K562 (cell line): ENCODE measurements around the gene DAGLB. TPM values are rescaled to one million over a fixed set of nuclear protein-coding genes. Genes with fewer than 3 reads are reported as not detected.

Experiments
- ATAC-seq: fragments of 200-7000 bp; cut with Tn5 transposase; 3 replicates; pipeline ENCODE4 v1.9.1; 2020; ENCODE audit warnings: moderate library complexity
- BruUV-seq: library from RNA; stranded (reverse); fragments of 400-500 nt; replicated peaks from 2 replicates; lab custom pipeline; 2021; lab: Mats Ljungman, UMichigan
- CTCF ChIA-PET: fragments of 300-600 bp; formaldehyde crosslinking; extraction: SDS; loops from one replicate; lab custom pipeline; 2021; ENCODE audit warnings: low intra/inter-chr PET ratio; lab: Yijun Ruan, JAX
- POLR2A ChIA-PET: fragments of 300-600, 350-650 bp; sonication (Branson Sonifier 250); formaldehyde crosslinking; extraction: SDS; loops from one replicate; lab custom pipeline; 2021; ENCODE audit warnings: antibody characterized with exemption, inconsistent platforms; lab: Yijun Ruan, JAX
- DNase-seq, 4 experiments: peaks; one replicate each; pipeline versions ENCODE4 v3.0.0 to v3.0.0-alpha.2; 2011 to 2018; ENCODE audit warnings: low spot score in 3 of 4, mixed read lengths in 3 of 4; ENCODE audit errors: extremely low read depth in 1 of 4
- FAIRE-seq: peaks from 2 replicates; lab custom pipeline; 2011; peaks lifted over from hg19 to GRCh38; lab: Jason Lieb, UNC
- H2AFZ ChIP-seq: 2 replicates; pipeline ENCODE4 v1.6.0; 2011; ENCODE audit warnings: low read depth, low read length, control low read depth, inconsistent platforms
- H3K27ac ChIP-seq: fragments of 200-600 bp; 3 replicates; pipeline ENCODE4 v1.8.0; 2011; ENCODE audit warnings: low read depth, mild to moderate bottlenecking, control low read depth, inconsistent platforms, low read length, moderate library complexity, mixed read lengths; ENCODE audit errors: extremely low read depth
- H3K27me3 ChIP-seq, 2 experiments: fragments of 300-600 bp in 1 of 2; 2 replicates in 1 of 2; 3 replicates in 1 of 2; pipeline versions ENCODE4 v1.6.0 to v1.8.0; 2011; ENCODE audit warnings: inconsistent platforms in 2 of 2, low read length in 2 of 2, mild to moderate bottlenecking in 1 of 2, mixed read lengths in 1 of 2, moderate library complexity in 1 of 2; ENCODE audit not compliant: control insufficient read depth in 2 of 2, insufficient read depth in 2 of 2
- H3K36me3 ChIP-seq: fragments of 300-600 bp; 3 replicates; pipeline ENCODE4 v1.8.0; 2011; ENCODE audit warnings: mild to moderate bottlenecking, low read length, inconsistent platforms; ENCODE audit not compliant: control insufficient read depth, insufficient read depth
- H3K4me1 ChIP-seq, 2 experiments: fragments of 200-600 bp in 1 of 2; replicated peaks in 1 of 2; 2 replicates in 1 of 2; 3 replicates in 1 of 2; pipeline versions ENCODE4 v1.5.1 to v1.8.0; 2011; ENCODE audit warnings: inconsistent platforms in 2 of 2, low read length in 2 of 2, mild to moderate bottlenecking in 1 of 2, mixed read lengths in 1 of 2, moderate library complexity in 1 of 2; ENCODE audit not compliant: control insufficient read depth in 2 of 2, insufficient read depth in 2 of 2
- H3K4me2 ChIP-seq: 2 replicates; pipeline ENCODE4 v1.6.1; 2011; ENCODE audit warnings: low read length, control low read depth, inconsistent platforms, mixed read lengths; ENCODE audit not compliant: insufficient read depth
- H3K4me3 ChIP-seq: fragments of 200-600 bp; sonication (generic), shearing (Covaris generic); 2 replicates; pipeline ENCODE4 v1.5.1; 2016; ENCODE audit warnings: control low read depth, inconsistent platforms
- H3K79me2 ChIP-seq: fragments of 200-600 bp; 3 replicates; pipeline ENCODE4 v1.8.0; 2011; ENCODE audit warnings: low read length, inconsistent platforms; ENCODE audit not compliant: control insufficient read depth, insufficient read depth
- H3K9ac ChIP-seq, 2 experiments: 2 replicates each; pipeline versions ENCODE4 v1.6.0 to v1.6.1; 2011; ENCODE audit warnings: low read depth in 2 of 2, low read length in 2 of 2, control low read depth in 1 of 2, inconsistent platforms in 1 of 2, mild to moderate bottlenecking in 1 of 2, mixed read lengths in 1 of 2; ENCODE audit not compliant: insufficient read depth in 1 of 2
- H3K9me1 ChIP-seq: one replicate; pipeline ENCODE4 v1.6.0; 2011; ENCODE audit warnings: inconsistent platforms, mild to moderate bottlenecking, low read length, moderate library complexity; ENCODE audit not compliant: control insufficient read depth, insufficient read depth
- H3K9me3 ChIP-seq: replicated peaks from 2 replicates; pipeline ENCODE4 v1.5.1; 2011; ENCODE audit warnings: low read depth, low read length, inconsistent platforms; ENCODE audit not compliant: control insufficient read depth, insufficient read depth
- H4K20me1 ChIP-seq: replicated peaks from 2 replicates; pipeline ENCODE4 v1.6.1; 2011; ENCODE audit warnings: low read length, inconsistent platforms, mixed read lengths; ENCODE audit not compliant: control insufficient read depth, insufficient read depth
- HDAC6 ChIP-seq: IDR thresholded peaks from 2 replicates; pipeline ENCODE4 v1.6.1; 2012; ENCODE audit warnings: low read depth, mild to moderate bottlenecking, control low read depth, inconsistent platforms, low read length, moderate library complexity
- MAZ ChIP-seq, 2 experiments: fragments of 450-650 bp in 1 of 2; sonication (generic) in 1 of 2; formaldehyde crosslinking; IDR thresholded peaks in 1 of 2; conservative IDR thresholded peaks in 1 of 2; 2 replicates each; pipeline versions ENCODE4 v1.4.0 to v1.5.0; 2020; ENCODE audit warnings: mild to moderate bottlenecking in 1 of 2, missing genetic modification reagents in 1 of 2
- MYBL2 ChIP-seq, 2 experiments: fragments of 450-650 bp in 1 of 2; sonication (generic) in 1 of 2; formaldehyde crosslinking in 1 of 2; IDR thresholded peaks; 2 replicates each; pipeline versions ENCODE4 v1.6.1 to v1.8.1; 2017 to 2022; ENCODE audit warnings: borderline replicate concordance in 1 of 2, inconsistent platforms in 1 of 2, low read depth in 1 of 2, mild to moderate bottlenecking in 1 of 2, missing genetic modification reagents in 1 of 2, moderate library complexity in 1 of 2
- NFE2 ChIP-seq: IDR thresholded peaks from 2 replicates; pipeline ENCODE4 v1.6.1; 2014; ENCODE audit warnings: antibody characterized with exemption, low read depth
- PHF21A ChIP-seq: fragments of 450-650 bp; IDR thresholded peaks from 2 replicates; pipeline ENCODE4 v1.6.1; 2017; ENCODE audit warnings: low read depth, borderline replicate concordance
- PHTF2 ChIP-seq: fragments of 250-450 bp; sonication (Bioruptor Pico); IDR thresholded peaks from 2 replicates; pipeline ENCODE4 v1.5.0; 2021; ENCODE audit warnings: mild to moderate bottlenecking
- SMARCA4 ChIP-seq: fragments of 450-650 bp; IDR thresholded peaks from 2 replicates; pipeline ENCODE4 v1.6.1; 2016
- SMARCE1 ChIP-seq: fragments of 450-650 bp; IDR thresholded peaks from 2 replicates; pipeline ENCODE4 v1.7.1; 2016; ENCODE audit warnings: mild to moderate bottlenecking
- WGBS: fragments of 100-300 bp; shearing (Covaris generic); methylation state at CpG from one replicate; pipeline ENCODE4 v1.1.6; 2016; ENCODE audit warnings: low coverage, mixed read lengths; ENCODE audit not compliant: insufficient coverage; ENCODE audit errors: missing lambda C conversion rate; 5-methylcytosine and 5-hydroxymethylcytosine counted together
- in situ Hi-C: fragments of 300-500 bp; cut with MboI; formaldehyde crosslinking; loops from 4 replicates; pipeline ENCODE4 v1.15.0; 2018; ENCODE audit warnings: inconsistent platforms, mixed read lengths
- intact Hi-C: fragments of 100-400 bp; cut with micrococcal nuclease; formaldehyde crosslinking; loops from 2 replicates; pipeline ENCODE4 v1.14.2; 2022
- polyA plus RNA-seq, 8 experiments: library from polyadenylated mRNA; depleted of rRNA in 4 of 8; stranded (reverse) in 5 of 8; unstranded in 3 of 8; fragments of >200 nt; fragmentation: Nextera tagmentation in 2 of 8; fragmentation: Illumina TruSeq in 1 of 8; extraction: Ambion mirVana in 2 of 8; extraction: Trizol in 1 of 8; gene quantifications; 2 replicates each; pipeline versions ENCODE4 v1.2.1 to v1.2.3, GENCODE V29; 2011 to 2014; ENCODE audit warnings: inconsistent platforms in 1 of 8, missing spikeins in 1 of 8
- total RNA-seq, 7 experiments: library from RNA; depleted of rRNA in 6 of 7; stranded (reverse); fragments of >200 nt in 6 of 7; fragmentation: Illumina TruSeq in 2 of 7; extraction: Trizol in 2 of 7; gene quantifications; 2 replicates each; pipeline versions ENCODE4 v1.2.1 to v1.2.3, GENCODE V29; 2011 to 2021; ENCODE audit warnings: low replicate concordance in 1 of 7
- TF ChIP-seq, protein P1 (sequence below): sonication (generic); formaldehyde crosslinking; IDR thresholded peaks from 2 replicates; pipeline ENCODE4 v1.8.0; 2023; ENCODE audit warnings: missing genetic modification reagents, mild to moderate bottlenecking, borderline replicate concordance
- TF ChIP-seq, protein P2 (sequence below), 2 experiments: fragments of 250-450 bp in 1 of 2; fragments of 450-650 bp in 1 of 2; sonication (Bioruptor Pico) in 1 of 2; IDR thresholded peaks; 2 replicates each; pipeline versions ENCODE4 v1.6.1 to v1.8.0; 2016 to 2021; ENCODE audit warnings: mild to moderate bottlenecking in 2 of 2, moderate library complexity in 2 of 2, missing compliant biosample characterization in 1 of 2, missing genetic modification characterization in 1 of 2

Gene DAGLB
- total and polyA plus RNA-seq, 9 of the 15 experiments (the other 6 are each of a cell fraction or from before 2014, with no cell fraction given) = 0.92 to 16.4 (median 9.3) TPM

DNA sequence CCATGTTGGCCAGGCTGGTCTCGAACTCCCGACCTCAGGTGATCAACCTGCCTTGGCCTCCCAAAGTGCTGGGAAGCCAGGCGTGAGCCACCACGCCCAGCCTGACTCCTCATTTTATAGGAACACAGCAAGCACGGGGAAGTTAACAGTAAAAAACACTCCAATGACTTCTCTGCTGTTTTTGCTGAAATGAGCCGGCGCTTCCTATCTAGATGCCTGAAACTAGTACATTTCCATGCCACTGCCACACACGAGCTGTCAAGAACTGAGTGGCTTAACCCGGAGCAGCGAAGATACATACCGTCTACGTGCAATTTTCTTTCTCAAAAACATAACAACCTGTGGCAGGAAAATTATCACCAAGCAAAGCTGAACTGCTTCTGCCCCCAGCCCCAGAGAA is 16.8 kb downstream of the DAGLB start:
- in situ Hi-C loops = no loop called here
- no peak for ATAC-seq
- Histone ChIP-seq H3K4me1 (peaks cover 3 to 8% of the 10 kb centered on the region in 2 experiments; a peak in 2 of 5 replicates), H4K20me1 (peaks cover under 1% of the 10 kb centered on the region; the same call in 1 of the 2 replicates), H3K9me1 (peaks cover 3% of the 10 kb centered on the region), H3K9me3 (no peaks in the 10 kb centered on the region), H3K4me3 (no peak overlapping the region), H3K27ac (no peak overlapping the region), H3K27me3 (no peaks in the 10 kb centered on the region), H3K9ac (no peak overlapping the region), H2AFZ (no peak overlapping the region), H3K79me2 (peaks cover 6% of the 10 kb centered on the region; the same call in 2 of the 3 replicates), H3K36me3 (peaks cover 50% of the 10 kb centered on the region; the same call in 2 of the 3 replicates), H3K4me2 (no peak overlapping the region)
- no TSS peak for BruUV-seq
- no peak for FAIRE-seq
- intact Hi-C loops = loop anchor here (10.0 kb wide), 2 partner anchors 436 to 576 kb away; no protein-coding TSS in a partner anchor
- ChIA-PET CTCF (no interaction called here), POLR2A (no interaction called here)
- WGBS = 92% methylated on average over 12 of the region's 12 CpGs
- TF ChIP-seq, protein P1, sequence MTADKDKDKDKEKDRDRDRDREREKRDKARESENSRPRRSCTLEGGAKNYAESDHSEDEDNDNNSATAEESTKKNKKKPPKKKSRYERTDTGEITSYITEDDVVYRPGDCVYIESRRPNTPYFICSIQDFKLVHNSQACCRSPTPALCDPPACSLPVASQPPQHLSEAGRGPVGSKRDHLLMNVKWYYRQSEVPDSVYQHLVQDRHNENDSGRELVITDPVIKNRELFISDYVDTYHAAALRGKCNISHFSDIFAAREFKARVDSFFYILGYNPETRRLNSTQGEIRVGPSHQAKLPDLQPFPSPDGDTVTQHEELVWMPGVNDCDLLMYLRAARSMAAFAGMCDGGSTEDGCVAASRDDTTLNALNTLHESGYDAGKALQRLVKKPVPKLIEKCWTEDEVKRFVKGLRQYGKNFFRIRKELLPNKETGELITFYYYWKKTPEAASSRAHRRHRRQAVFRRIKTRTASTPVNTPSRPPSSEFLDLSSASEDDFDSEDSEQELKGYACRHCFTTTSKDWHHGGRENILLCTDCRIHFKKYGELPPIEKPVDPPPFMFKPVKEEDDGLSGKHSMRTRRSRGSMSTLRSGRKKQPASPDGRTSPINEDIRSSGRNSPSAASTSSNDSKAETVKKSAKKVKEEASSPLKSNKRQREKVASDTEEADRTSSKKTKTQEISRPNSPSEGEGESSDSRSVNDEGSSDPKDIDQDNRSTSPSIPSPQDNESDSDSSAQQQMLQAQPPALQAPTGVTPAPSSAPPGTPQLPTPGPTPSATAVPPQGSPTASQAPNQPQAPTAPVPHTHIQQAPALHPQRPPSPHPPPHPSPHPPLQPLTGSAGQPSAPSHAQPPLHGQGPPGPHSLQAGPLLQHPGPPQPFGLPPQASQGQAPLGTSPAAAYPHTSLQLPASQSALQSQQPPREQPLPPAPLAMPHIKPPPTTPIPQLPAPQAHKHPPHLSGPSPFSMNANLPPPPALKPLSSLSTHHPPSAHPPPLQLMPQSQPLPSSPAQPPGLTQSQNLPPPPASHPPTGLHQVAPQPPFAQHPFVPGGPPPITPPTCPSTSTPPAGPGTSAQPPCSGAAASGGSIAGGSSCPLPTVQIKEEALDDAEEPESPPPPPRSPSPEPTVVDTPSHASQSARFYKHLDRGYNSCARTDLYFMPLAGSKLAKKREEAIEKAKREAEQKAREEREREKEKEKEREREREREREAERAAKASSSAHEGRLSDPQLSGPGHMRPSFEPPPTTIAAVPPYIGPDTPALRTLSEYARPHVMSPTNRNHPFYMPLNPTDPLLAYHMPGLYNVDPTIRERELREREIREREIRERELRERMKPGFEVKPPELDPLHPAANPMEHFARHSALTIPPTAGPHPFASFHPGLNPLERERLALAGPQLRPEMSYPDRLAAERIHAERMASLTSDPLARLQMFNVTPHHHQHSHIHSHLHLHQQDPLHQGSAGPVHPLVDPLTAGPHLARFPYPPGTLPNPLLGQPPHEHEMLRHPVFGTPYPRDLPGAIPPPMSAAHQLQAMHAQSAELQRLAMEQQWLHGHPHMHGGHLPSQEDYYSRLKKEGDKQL (CRISPR knock-in tag) = no peak
- TF ChIP-seq PHF21A = no peak
- no peak for TF ChIP-seq NFE2
- TF ChIP-seq SMARCA4 = no peak
- TF ChIP-seq PHTF2 (CRISPR knock-in tag) = no peak
- no peak for TF ChIP-seq SMARCE1
- no peak for TF ChIP-seq HDAC6
- TF ChIP-seq MAZ (CRISPR knock-in tag; conservative IDR thresholded peaks at IDR 0.05 in 1 of 2, IDR thresholded peaks at IDR 0.05 in 1 of 2) = no peak
- TF ChIP-seq, protein P2, sequence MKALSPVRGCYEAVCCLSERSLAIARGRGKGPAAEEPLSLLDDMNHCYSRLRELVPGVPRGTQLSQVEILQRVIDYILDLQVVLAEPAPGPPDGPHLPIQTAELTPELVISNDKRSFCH (CRISPR knock-in tag; IDR thresholded peaks at IDR 0.05) = no peak
- TF ChIP-seq, protein P2 (tag; IDR thresholded peaks at IDR 0.05) = no peak
- no peak for TF ChIP-seq MYBL2 (IDR thresholded peaks at IDR 0.05; ENCODE audit: low read depth)
- TF ChIP-seq MYBL2 (CRISPR knock-in tag; IDR thresholded peaks at IDR 0.05; ENCODE audit: borderline replicate concordance) = no peak
- DNase-seq = no peak
